HepG2 (cell line): ENCODE results near the gene ARFGAP2. TPM values are rescaled to one million over a fixed set of nuclear protein-coding genes. Genes with fewer than 3 reads are reported as not detected.

Experiments used
- EHMT2 ChIP-seq: fragments of 200-600 bp; sonication (generic); IDR thresholded peaks from 2 replicates; pipeline ENCODE4 v1.7.0; 2017; ENCODE audit warnings: antibody characterized with exemption, low read depth, low read length, borderline replicate concordance
- KAT8 ChIP-seq: IDR thresholded peaks from 2 replicates; pipeline ENCODE4 v1.6.1; 2016; ENCODE audit warnings: missing genetic modification reagents, missing compliant biosample characterization
- KMT2A ChIP-seq: sonication (generic); formaldehyde crosslinking; IDR thresholded peaks from 2 replicates; pipeline ENCODE4 v1.4.0; 2020; ENCODE audit warnings: missing genetic modification reagents
- NCOA1 ChIP-seq: sonication (generic); formaldehyde crosslinking; IDR thresholded peaks from 2 replicates; pipeline ENCODE4 v1.9.0; 2021; ENCODE audit warnings: missing genetic modification reagents
- NFKB2 ChIP-seq: sonication (generic); formaldehyde crosslinking; IDR thresholded peaks from 2 replicates; pipeline ENCODE4 v1.4.0; 2020; ENCODE audit warnings: missing genetic modification reagents, borderline replicate concordance
- NFYC ChIP-seq: IDR thresholded peaks from 2 replicates; pipeline ENCODE4 v1.6.1; 2016; ENCODE audit warnings: missing genetic modification reagents, missing compliant biosample characterization
- NR2F6 ChIP-seq, 2 experiments: IDR thresholded peaks; 2 replicates each; pipeline ENCODE4 v1.6.1; 2016; ENCODE audit warnings: antibody characterized with exemption in 1 of 2, mild to moderate bottlenecking in 1 of 2
- POLR2G ChIP-seq: fragments of 200-400 bp; formaldehyde crosslinking; IDR thresholded peaks from 2 replicates; pipeline ENCODE4 v1.6.1; 2018; ENCODE audit warnings: mild to moderate bottlenecking, low read depth, low read length, moderate library complexity
- REL ChIP-seq: sonication (generic); formaldehyde crosslinking; conservative IDR thresholded peaks from 2 replicates; pipeline ENCODE4 v1.8.0; 2022; ENCODE audit warnings: mild to moderate bottlenecking, missing genetic modification reagents, moderate library complexity
- TP53 ChIP-seq: sonication (generic); formaldehyde crosslinking; conservative IDR thresholded peaks from 2 replicates; pipeline ENCODE4 v1.4.0; 2020; ENCODE audit warnings: missing genetic modification reagents
- ZMAT3 ChIP-seq: sonication (generic); formaldehyde crosslinking; conservative IDR thresholded peaks from 2 replicates; pipeline ENCODE4 v1.7.0; 2021; ENCODE audit warnings: missing genetic modification reagents
- ZNF333 ChIP-seq: sonication (generic); formaldehyde crosslinking; IDR thresholded peaks from 2 replicates; pipeline ENCODE4 v1.4.0; 2020; ENCODE audit warnings: mild to moderate bottlenecking, missing genetic modification reagents, borderline replicate concordance
- ZNF607 ChIP-seq: sonication (generic); formaldehyde crosslinking; IDR thresholded peaks from 2 replicates; pipeline ENCODE4 v1.5.1; 2020; ENCODE audit warnings: missing genetic modification reagents, mild to moderate bottlenecking, borderline replicate concordance
- ZNF672 ChIP-seq: sonication (generic); formaldehyde crosslinking; IDR thresholded peaks from 2 replicates; pipeline ENCODE4 v1.8.1; 2022; ENCODE audit warnings: missing genetic modification reagents
- ZNF703 ChIP-seq: sonication (generic); formaldehyde crosslinking; IDR thresholded peaks from 2 replicates; pipeline ENCODE4 v1.5.1; 2020; ENCODE audit warnings: missing genetic modification reagents, mild to moderate bottlenecking, moderate library complexity, borderline replicate concordance
- ZNF766 ChIP-seq: sonication (generic); formaldehyde crosslinking; IDR thresholded peaks from 2 replicates; pipeline ENCODE4 v1.5.0; 2020; ENCODE audit warnings: missing genetic modification reagents, borderline replicate concordance
- ZNF770 ChIP-seq: sonication (generic); formaldehyde crosslinking; IDR thresholded peaks from 2 replicates; pipeline ENCODE4 v1.5.0; 2020; ENCODE audit warnings: mild to moderate bottlenecking, missing genetic modification reagents
- polyA plus RNA-seq, 8 experiments: library from polyadenylated mRNA; depleted of rRNA in 3 of 8; stranded (reverse) in 7 of 8; unstranded in 1 of 8; fragments of >200 nt; fragmentation: Illumina TruSeq in 4 of 8; extraction: Trizol in 4 of 8; gene quantifications; 2 replicates each; pipeline versions ENCODE4 v1.2.1 to v1.2.3, GENCODE V29; 2011 to 2016; ENCODE audit warnings: low read depth in 4 of 8, missing spikeins in 1 of 8, mixed read lengths in 1 of 8; ENCODE audit not compliant: insufficient read depth in 1 of 8
- total RNA-seq, 5 experiments: library from RNA; depleted of rRNA; stranded (reverse); fragments of >200 nt; fragmentation: Illumina TruSeq; extraction: Trizol; gene quantifications; 2 replicates each; pipeline ENCODE4 v1.2.3, GENCODE V29; 2016; ENCODE audit warnings: low read depth in 1 of 5
- TF ChIP-seq, protein P1 (sequence below): sonication (generic); formaldehyde crosslinking; IDR thresholded peaks from 2 replicates; pipeline ENCODE4 v1.9.0; 2022; ENCODE audit warnings: low read depth, missing genetic modification reagents
- TF ChIP-seq, protein P2 (sequence below): sonication (generic); formaldehyde crosslinking; IDR thresholded peaks from 2 replicates; pipeline ENCODE4 v1.9.0; 2021; ENCODE audit warnings: missing genetic modification reagents, borderline replicate concordance
- TF ChIP-seq, protein P3 (sequence below): sonication (generic); formaldehyde crosslinking; IDR thresholded peaks from 2 replicates; pipeline ENCODE4 v1.4.0; 2020; ENCODE audit warnings: missing genetic modification reagents

Gene ARFGAP2
- total and polyA plus RNA-seq, 2 of the 13 experiments (the other 11 are each of a cell fraction or from before 2014, with no cell fraction given), result 32.3 to 75.3 TPM

DNA sequence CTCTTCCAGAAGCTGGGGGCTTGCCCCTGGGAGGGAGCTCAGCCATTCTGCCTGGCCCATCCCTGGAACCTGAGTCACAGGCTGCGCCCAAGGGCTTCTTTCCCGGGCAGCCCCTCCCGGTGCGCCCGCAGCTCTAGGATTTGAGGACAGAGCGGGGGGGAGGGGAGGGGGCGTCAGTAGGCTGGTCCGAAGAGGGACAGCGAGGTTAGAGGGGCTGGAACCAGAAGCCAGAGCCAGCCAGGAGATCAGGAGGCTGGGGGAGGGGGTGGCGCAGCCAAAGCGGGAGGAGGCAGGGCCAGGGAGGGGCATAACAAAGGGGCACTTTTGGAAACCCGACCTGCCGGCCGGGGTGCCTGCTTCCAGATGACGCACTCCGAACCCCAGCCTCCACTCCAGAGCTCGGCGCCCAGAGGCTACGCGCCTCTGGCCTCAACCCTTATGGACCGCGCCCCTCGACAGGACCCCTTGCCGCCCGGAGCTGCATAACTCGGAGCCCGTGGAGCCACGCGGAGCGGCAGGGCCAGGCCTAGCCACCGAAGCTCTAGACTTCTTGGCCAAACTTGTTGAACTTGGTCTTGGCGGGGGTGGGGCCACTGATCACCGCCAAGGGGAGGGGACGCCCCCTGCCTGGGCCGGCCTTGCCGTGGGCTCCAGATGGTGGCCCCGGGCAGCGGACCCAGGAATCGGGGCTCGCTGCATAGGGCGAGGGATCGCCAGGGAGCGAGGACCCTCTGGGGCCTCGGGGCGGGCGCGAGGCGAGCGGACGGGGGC, 8.8 kb upstream of the ARFGAP2 start (continued):
- TF ChIP-seq, protein P1, sequence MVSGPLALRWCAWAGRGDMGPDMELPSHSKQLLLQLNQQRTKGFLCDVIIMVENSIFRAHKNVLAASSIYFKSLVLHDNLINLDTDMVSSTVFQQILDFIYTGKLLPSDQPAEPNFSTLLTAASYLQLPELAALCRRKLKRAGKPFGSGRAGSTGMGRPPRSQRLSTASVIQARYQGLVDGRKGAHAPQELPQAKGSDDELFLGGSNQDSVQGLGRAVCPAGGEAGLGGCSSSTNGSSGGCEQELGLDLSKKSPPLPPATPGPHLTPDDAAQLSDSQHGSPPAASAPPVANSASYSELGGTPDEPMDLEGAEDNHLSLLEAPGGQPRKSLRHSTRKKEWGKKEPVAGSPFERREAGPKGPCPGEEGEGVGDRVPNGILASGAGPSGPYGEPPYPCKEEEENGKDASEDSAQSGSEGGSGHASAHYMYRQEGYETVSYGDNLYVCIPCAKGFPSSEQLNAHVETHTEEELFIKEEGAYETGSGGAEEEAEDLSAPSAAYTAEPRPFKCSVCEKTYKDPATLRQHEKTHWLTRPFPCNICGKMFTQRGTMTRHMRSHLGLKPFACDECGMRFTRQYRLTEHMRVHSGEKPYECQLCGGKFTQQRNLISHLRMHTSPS (CRISPR knock-in tag), result no peak
- TF ChIP-seq ZNF607 (CRISPR knock-in tag), result peak; percentile 73; the same call in 1 of the 2 replicates
- no peak for TF ChIP-seq ZNF766 (CRISPR knock-in tag)
- TF ChIP-seq, protein P2, sequence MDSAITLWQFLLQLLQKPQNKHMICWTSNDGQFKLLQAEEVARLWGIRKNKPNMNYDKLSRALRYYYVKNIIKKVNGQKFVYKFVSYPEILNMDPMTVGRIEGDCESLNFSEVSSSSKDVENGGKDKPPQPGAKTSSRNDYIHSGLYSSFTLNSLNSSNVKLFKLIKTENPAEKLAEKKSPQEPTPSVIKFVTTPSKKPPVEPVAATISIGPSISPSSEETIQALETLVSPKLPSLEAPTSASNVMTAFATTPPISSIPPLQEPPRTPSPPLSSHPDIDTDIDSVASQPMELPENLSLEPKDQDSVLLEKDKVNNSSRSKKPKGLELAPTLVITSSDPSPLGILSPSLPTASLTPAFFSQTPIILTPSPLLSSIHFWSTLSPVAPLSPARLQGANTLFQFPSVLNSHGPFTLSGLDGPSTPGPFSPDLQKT, result no peak
- TF ChIP-seq NR2F6 (IDR thresholded peaks at IDR 0.05), result no peak
- peak; percentile 31; the same call in 1 of the 2 replicates for TF ChIP-seq NR2F6 (CRISPR knock-in tag; IDR thresholded peaks at IDR 0.05)
- no peak; the same call in 1 of the 2 replicates for TF ChIP-seq ZNF703
- TF ChIP-seq EHMT2, result no peak
- TF ChIP-seq, protein P3, sequence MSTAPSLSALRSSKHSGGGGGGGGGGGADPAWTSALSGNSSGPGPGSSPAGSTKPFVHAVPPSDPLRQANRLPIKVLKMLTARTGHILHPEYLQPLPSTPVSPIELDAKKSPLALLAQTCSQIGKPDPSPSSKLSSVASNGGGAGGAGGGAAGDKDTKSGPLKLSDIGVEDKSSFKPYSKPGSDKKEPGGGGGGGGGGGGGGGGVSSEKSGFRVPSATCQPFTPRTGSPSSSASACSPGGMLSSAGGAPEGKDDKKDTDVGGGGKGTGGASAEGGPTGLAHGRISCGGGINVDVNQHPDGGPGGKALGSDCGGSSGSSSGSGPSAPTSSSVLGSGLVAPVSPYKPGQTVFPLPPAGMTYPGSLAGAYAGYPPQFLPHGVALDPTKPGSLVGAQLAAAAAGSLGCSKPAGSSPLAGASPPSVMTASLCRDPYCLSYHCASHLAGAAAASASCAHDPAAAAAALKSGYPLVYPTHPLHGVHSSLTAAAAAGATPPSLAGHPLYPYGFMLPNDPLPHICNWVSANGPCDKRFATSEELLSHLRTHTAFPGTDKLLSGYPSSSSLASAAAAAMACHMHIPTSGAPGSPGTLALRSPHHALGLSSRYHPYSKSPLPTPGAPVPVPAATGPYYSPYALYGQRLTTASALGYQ (CRISPR knock-in tag), result no peak
- TF ChIP-seq POLR2G, result peak; percentile 70
- 0 out of 2 replicates have a peak, but pooled peaks have one; percentile 31 for TF ChIP-seq KAT8 (CRISPR knock-in tag)
- no peak for TF ChIP-seq ZNF672 (CRISPR knock-in tag)
- peak; percentile 38; the same call in 1 of the 2 replicates for TF ChIP-seq NFKB2 (CRISPR knock-in tag)
- no peak for TF ChIP-seq NFYC (CRISPR knock-in tag)
- TF ChIP-seq ZNF770 (CRISPR knock-in tag), result peak; percentile 79; the same call in 1 of the 2 replicates
- no peak for TF ChIP-seq ZNF333 (CRISPR knock-in tag)
- no peak for TF ChIP-seq KMT2A (CRISPR knock-in tag)
- TF ChIP-seq REL, result no peak
- TF ChIP-seq ZMAT3 (CRISPR knock-in tag), result no peak
- TF ChIP-seq NCOA1, result no peak
- TF ChIP-seq TP53 (CRISPR knock-in tag), result no peak
